Testis (tissue), 3 donors: ENCODE data around the gene PRRC2A. TPM values are rescaled to one million over a fixed set of nuclear protein-coding genes. Genes with fewer than 3 reads are reported as not detected.

ENCODE experiments used
- DNase-seq: peaks from one replicate; pipeline ENCODE4 v3.0.0-alpha.2; 2019
- H3K27ac ChIP-seq, 2 donors: fragments of 200-600 bp; sonication (generic); one replicate each; pipeline ENCODE4 v1.5.1; 2019
- H3K27me3 ChIP-seq: fragments of 200-600 bp; sonication (generic); one replicate; pipeline ENCODE4 v1.5.1; 2019
- H3K36me3 ChIP-seq: fragments of 200-600 bp; sonication (generic); one replicate; pipeline ENCODE4 v1.5.1; 2017; ENCODE audit warnings: low read depth; ENCODE audit errors: missing control alignments
- H3K4me1 ChIP-seq: fragments of 200-600 bp; sonication (generic); one replicate; pipeline ENCODE4 v1.5.1; 2019
- H3K4me3 ChIP-seq, 2 donors: fragments of 200-600 bp; sonication (generic); one replicate each; pipeline ENCODE4 v1.5.1; 2017 to 2019
- H3K9me3 ChIP-seq: fragments of 200-600 bp; sonication (generic); one replicate; pipeline ENCODE4 v1.5.1; 2017
- POLR2A ChIP-seq: fragments of 450-650 bp; IDR thresholded peaks from one replicate; pipeline ENCODE4 v1.6.1; 2017; ENCODE audit warnings: antibody characterized with exemption, mild to moderate bottlenecking, moderate library complexity
- WGBS, 2 donors: methylation state at CpG; one replicate each; pipeline ENCODE4 v1.1.5; 2018; 5-methylcytosine and 5-hydroxymethylcytosine counted together
- intact Hi-C: fragments of 100-400 bp; cut with DNase I; formaldehyde crosslinking; loops from one replicate; pipeline ENCODE4 v1.15.1; 2023; ENCODE audit warnings: low total_unique reads
- polyA plus RNA-seq: library from polyadenylated mRNA; stranded (reverse); fragments of 350-450 nt; fragmentation: Illumina TruSeq; extraction: RNeasy Lipid Tissue Mini Kit (QIAGEN cat#74804); gene quantifications from one replicate; pipeline ENCODE4 v1.2.3, GENCODE V29; 2014; ENCODE audit warnings: low read depth, low replicate concordance; ENCODE audit not compliant: insufficient read depth
- total RNA-seq, 2 donors: library from RNA; depleted of rRNA; stranded (reverse); fragments of >200 nt; gene quantifications; one replicate each; pipeline ENCODE4 v1.2.3, GENCODE V29; 2016
- TF ChIP-seq, protein P1 (sequence below), 3 experiments: fragments of 450-650 bp in 2 of 3; fragments of 200-600 bp in 1 of 3; sonication (generic) in 1 of 3; IDR thresholded peaks; one replicate each; pipeline ENCODE4 v1.5.1; 2016 to 2019; ENCODE audit warnings: antibody characterized with exemption in 3 of 3, mild to moderate bottlenecking in 2 of 3, moderate library complexity in 1 of 3

PRRC2A gene
- total and polyA plus RNA-seq, 3 donors from 2014 or later, result 288 to 473 (median 301) TPM

DNA sequence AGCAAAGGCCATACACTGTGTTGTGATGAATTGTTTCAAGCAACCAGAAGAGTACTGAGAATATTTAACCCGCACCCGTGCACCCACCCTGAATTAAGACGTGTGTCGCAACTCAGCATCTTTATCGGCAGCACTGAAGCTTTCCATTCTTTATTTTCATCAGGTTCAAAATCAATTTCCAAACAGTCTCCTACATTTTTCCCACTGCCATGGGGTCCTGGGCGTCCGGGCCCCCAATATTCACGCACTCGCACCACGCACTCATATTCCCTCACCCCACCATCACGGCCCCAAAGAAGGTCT, 40.1 kb upstream of the PRRC2A start:
- no peaks in the 10 kb centered on the region for H3K36me3 ChIP-seq
- intact Hi-C loops, result no loop called here
- no peaks in the 10 kb centered on the region for H3K27me3 ChIP-seq
- H3K4me3 ChIP-seq, result peak overlapping the region; percentile 59 to 60
- WGBS, 2 donors, result 31 to 43% methylated on average over 11 of the region's 11 CpGs
- peak overlapping the region; percentile 4 to 60 for H3K27ac ChIP-seq
- no peaks in the 10 kb centered on the region for H3K4me1 ChIP-seq
- no peak for DNase-seq
- TF ChIP-seq, protein P1, sequence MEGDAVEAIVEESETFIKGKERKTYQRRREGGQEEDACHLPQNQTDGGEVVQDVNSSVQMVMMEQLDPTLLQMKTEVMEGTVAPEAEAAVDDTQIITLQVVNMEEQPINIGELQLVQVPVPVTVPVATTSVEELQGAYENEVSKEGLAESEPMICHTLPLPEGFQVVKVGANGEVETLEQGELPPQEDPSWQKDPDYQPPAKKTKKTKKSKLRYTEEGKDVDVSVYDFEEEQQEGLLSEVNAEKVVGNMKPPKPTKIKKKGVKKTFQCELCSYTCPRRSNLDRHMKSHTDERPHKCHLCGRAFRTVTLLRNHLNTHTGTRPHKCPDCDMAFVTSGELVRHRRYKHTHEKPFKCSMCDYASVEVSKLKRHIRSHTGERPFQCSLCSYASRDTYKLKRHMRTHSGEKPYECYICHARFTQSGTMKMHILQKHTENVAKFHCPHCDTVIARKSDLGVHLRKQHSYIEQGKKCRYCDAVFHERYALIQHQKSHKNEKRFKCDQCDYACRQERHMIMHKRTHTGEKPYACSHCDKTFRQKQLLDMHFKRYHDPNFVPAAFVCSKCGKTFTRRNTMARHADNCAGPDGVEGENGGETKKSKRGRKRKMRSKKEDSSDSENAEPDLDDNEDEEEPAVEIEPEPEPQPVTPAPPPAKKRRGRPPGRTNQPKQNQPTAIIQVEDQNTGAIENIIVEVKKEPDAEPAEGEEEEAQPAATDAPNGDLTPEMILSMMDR (IDR thresholded peaks at IDR 0.05), result no peak
- TF ChIP-seq POLR2A, result no peak
- H3K9me3 ChIP-seq, result no peaks in the 10 kb centered on the region

- Histone ChIP-seq H3K27ac (peak overlapping the region; percentile 4 to 60), H3K4me3 (peak overlapping the region; percentile 59 to 60), H3K36me3 (no peaks in the 10 kb centered on the region), H3K4me1 (no peaks in the 10 kb centered on the region), H3K27me3 (no peaks in the 10 kb centered on the region), H3K9me3 (no peaks in the 10 kb centered on the region)
- DNase-seq, result peak; percentile 92
- TF ChIP-seq POLR2A, result no peak
- TF ChIP-seq, protein P1 (IDR thresholded peaks at IDR 0.05), result peak; percentile 89 to 99 (median 95)
- intact Hi-C loops, result no loop called here
- WGBS, 2 donors, result 1% methylated on average over 29 to 45 of the region's 62 CpGs
These were observed 39.6 kb upstream of the PRRC2A start for GRCh38 chr6:31580807-31581433.

- H3K4me1 ChIP-seq, result no peaks in the 10 kb centered on the region
- H3K4me3 ChIP-seq, result peak overlapping the region; percentile 59 to 60
- H3K27me3 ChIP-seq, result no peaks in the 10 kb centered on the region
- H3K9me3 ChIP-seq, result no peaks in the 10 kb centered on the region
- no peak for TF ChIP-seq POLR2A
- TF ChIP-seq, protein P1 (IDR thresholded peaks at IDR 0.05), result no peak
- peak overlapping the region; percentile 4 to 60 for H3K27ac ChIP-seq
- 14 to 26% methylated on average over 16 to 21 of the region's 21 CpGs for WGBS, 2 donors
- intact Hi-C loops, result no loop called here
- DNase-seq, result peak; percentile 26
- H3K36me3 ChIP-seq, result no peaks in the 10 kb centered on the region
These were observed 38.9 kb upstream of the PRRC2A start for GRCh38 chr6:31581434-31582229.

GRCh38 chr6:31582230-31582643, 38.3 kb upstream of the PRRC2A start, which contains the start of gene LTB:
Gene LTB, minus strand, starts transcription at chr6:31582424. Its CDS starts 7 bp downstream, at chr6:31582417.
- Histone ChIP-seq H3K27me3 (no peaks in the 10 kb centered on the region), H3K9me3 (no peaks in the 10 kb centered on the region), H3K4me1 (no peaks in the 10 kb centered on the region), H3K4me3 (peak within 1 kb of the TSS; percentile 59 to 60), H3K36me3 (no peaks in the 10 kb centered on the region), H3K27ac (peak within 1 kb of the TSS; percentile 4 to 60)
- intact Hi-C loops, result no loop called here
- no peak for TF ChIP-seq POLR2A
- whole genome bisulfite sequencing, 2 donors, result 70% methylated on average over 3 of the region's 3 CpGs; no CpG with 5 or more reads in 1 of the 2 donors
- no peak for DNase-seq

GRCh38 chr6:31585491-31585890, 35.0 kb upstream of the PRRC2A start:
- Histone ChIP-seq H3K9me3 (no peaks in the 10 kb centered on the region), H3K27me3 (no peaks in the 10 kb centered on the region), H3K27ac (no peak overlapping the region), H3K4me3 (no peak overlapping the region), H3K36me3 (no peaks in the 10 kb centered on the region), H3K4me1 (no peaks in the 10 kb centered on the region)
- intact Hi-C loops, result no loop called here
- TF ChIP-seq, protein P1 (IDR thresholded peaks at IDR 0.05), result no peak
- no peak for TF ChIP-seq POLR2A
- 80 to 89% methylated on average over 2 of the region's 2 CpGs for WGBS, 2 donors
- DNase-seq, result no peak
